T47D (cell line): ENCODE data around the gene RRP36.
A peak's percentile ranks its signal among the peaks of the same experiment; 100 is the strongest.
"Not testable (repeated sequence)": the region's sequence is repeated elsewhere in the genome, so short reads cannot be mapped to it uniquely, and the experiment has no call there.

Experiments used
- DNase-seq, 2 experiments: peaks; one replicate each; pipeline versions ENCODE4 v3.0.0 to v3.0.0-alpha.2; 2011 to 2012; ENCODE audit warnings: low read depth in 1 of 2, low spot score in 1 of 2
- JUND ChIP-seq: IDR thresholded peaks from 2 replicates; pipeline ENCODE4 v1.6.1; 2012; ENCODE audit warnings: low read depth
- in situ Hi-C: cut with HindIII; loops from 2 replicates; pipeline ENCODE4 v1.10.0; 2016; ENCODE audit warnings: low sequenced_read_pairs, low pct_unique_long_range_greater_than_20kb

RRP36 gene

DNA sequence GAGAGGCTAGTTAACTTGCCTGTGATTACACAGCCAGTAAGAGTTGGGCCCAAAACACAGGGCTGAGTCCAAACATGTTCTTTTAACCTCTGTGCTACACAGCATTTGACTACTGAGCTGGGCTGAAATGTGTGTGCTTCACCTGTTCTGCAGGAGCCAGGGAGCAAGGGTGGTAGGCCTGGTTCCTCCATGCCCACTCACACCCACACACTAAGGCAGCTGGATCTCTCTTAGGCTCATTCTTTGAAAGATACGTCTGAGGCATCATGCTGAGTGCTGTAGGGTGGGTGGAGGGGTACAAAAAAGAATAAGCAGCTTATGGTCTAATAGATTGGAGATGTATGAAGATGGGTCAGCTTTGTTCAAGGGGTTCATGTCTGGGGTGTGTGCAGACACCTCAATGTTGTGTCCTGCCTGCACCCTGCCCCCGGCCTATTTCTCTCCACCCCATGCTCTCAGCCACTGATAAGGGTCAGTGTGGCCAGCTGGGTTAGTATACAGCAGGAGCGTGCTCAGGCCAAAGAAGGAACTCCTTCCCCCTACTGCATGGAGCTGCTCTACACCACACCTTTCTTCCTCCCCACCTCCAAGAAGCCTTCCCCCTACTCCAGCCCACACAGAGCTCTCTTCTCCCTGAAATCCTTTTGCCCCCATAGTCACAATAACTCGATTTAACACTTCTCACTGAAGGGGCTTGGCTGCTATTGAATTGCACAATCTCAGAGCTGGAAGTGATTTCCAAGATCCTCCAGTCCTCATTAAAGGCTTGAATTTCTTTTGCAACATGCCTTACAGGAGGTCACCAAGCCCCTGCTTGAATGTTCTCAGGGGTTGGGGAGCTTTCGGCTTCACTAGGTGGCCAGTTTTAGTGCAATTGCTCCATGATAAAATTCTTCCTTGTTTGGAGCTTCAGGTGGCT is 33.6 kb upstream of the RRP36 start:
- in situ Hi-C loops: no loop called here
- no peak for TF ChIP-seq JUND
- no peak for DNase-seq

- DNase-seq: no peak
- no peak for TF ChIP-seq JUND
- in situ Hi-C loops: no loop called here
Observed at GRCh38 chr6:42988486-42989020, 32.9 kb upstream of the RRP36 start.

DNA sequence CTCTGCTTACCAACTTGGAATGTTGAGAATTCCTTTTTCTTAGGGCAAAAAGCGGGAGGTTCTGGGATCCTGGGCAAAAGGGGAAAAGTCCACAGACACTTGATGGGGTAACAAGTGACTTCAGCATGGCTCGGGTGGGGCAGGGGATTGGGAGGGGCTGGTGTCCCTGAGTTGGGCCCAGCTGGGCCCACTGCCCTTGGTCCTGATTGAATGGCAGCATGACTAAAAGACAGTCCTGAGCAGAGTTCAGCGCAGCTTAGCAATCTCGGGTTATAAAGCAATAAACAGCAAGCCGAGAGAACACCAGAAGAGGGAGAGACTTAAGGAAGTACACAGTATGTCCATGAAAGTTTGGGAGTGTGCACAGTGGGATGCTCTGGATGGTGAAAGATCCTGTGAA is 31.5 kb upstream of the RRP36 start:
- in situ Hi-C loops: no loop called here

GRCh38 chr6:42993445-42993844 is 28.0 kb upstream of the RRP36 start:
- no peak for DNase-seq
- in situ Hi-C loops: no loop called here
- no peak for TF ChIP-seq JUND

More for the DNA sequence above, 31.5 kb upstream of the RRP36 start:
- no peak for TF ChIP-seq JUND
- no peak for DNase-seq

DNA sequence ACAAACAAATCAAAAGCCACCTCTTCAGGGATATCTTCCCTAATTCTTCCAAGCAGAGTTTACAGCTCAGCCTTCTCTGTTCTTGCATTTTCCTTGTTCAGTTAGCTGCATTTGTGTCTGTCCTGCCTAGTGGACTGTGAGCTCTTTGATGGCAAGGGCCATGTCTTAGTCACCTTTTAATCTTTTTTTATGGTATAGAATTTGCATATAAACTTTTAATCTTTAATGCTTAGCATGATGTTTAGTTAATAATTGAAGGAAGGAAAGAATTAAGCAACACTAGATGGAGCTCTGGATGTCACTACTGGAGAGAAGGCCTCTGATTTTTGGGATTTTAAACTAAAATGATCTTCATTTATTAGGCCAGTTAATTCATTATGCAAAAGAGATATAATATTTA is 24.9 kb upstream of the RRP36 start:
- DNase-seq: no peak
- in situ Hi-C loops: no loop called here
- TF ChIP-seq JUND: no peak

DNA sequence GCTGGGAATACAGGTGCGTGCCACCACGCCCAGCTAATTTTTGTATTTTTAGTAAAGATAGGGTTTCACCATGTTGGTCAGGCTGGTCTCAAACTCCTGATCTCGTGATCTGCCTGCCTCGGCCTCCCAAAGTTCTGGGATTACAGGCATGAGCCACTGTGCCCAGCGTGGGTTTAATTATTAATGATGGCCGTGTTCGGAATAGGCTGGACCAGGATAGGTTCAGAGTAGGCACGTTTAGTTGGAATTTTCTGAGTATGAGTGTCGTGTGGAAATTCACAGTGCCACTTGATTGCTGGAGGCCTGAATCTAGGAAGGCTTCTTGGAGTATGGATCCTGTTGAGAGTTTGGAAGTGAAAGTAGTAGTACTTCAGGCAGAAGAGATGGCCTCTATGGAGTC is 23.2 kb upstream of the RRP36 start:
- DNase-seq, in situ Hi-C loops: not testable (repeated sequence)

DNA sequence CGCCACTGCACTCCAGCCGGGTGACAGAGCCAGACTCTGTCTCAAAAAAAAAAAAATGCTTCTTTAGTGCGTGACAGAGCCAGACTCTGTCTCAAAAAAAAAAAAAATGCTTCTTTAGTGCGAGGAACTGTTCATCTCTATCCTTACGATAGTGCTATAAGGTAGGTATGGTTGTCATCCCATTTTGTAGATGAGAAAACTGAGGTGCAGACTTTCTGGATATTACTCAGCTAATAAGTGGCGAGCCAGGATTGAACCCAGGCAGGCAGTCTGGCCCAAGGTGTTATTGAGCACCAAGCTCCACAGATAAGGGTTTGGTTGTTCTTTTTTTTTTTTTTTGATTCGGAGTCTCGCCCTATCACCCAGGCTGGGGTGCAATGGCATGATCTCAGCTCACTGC is 19.6 kb upstream of the RRP36 start:
- in situ Hi-C loops: no loop called here
- no peak for DNase-seq
- TF ChIP-seq JUND: no peak

GRCh38 chr6:43005844-43006243 is 15.6 kb upstream of the RRP36 start:
- in situ Hi-C loops: no loop called here
- TF ChIP-seq JUND: no peak
- DNase-seq: no peak

DNA sequence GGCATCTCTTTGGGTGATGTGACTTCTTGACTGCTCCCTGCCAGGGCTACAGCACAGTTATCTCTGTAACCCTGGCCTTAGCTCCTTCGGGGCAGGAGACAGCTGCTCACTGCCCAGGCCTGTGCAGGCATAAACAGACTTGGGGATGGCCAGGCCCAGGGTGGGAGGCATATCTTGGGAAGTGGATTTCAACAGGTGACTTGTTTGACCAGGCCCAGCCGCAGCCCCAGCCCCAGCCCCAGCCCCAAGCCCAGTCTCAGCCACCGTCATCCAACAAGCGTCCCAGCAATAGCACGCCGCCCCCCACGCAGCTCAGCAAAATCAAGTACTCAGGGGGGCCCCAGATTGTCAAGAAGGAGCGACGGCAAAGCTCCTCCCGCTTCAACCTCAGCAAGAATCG is 15.2 kb upstream of the RRP36 start:
- in situ Hi-C loops: no loop called here
- DNase-seq: no peak
- no peak for TF ChIP-seq JUND

GRCh38 chr6:43007126-43007525 is 14.3 kb upstream of the RRP36 start:
- no peak for DNase-seq
- TF ChIP-seq JUND: no peak
- in situ Hi-C loops: no loop called here

DNA sequence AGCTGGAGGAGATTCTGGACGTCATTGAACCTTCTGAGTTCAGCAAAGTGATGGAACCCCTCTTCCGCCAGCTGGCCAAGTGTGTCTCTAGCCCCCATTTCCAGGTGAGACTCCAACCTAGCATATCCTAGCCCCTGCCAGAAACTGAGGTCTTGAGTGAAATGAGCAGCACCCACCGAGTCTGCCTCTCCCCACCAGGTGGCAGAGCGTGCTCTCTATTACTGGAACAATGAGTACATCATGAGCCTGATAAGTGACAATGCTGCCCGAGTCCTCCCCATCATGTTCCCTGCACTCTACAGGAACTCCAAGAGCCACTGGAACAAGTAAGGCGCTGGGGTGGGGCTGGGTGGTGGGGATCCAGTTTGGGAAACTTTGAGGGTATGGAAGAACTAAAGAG is 12.3 kb upstream of the RRP36 start:
- DNase-seq: peak in 1 of 2 experiments; percentile 60
- TF ChIP-seq JUND: no peak
- in situ Hi-C loops: no loop called here

DNA sequence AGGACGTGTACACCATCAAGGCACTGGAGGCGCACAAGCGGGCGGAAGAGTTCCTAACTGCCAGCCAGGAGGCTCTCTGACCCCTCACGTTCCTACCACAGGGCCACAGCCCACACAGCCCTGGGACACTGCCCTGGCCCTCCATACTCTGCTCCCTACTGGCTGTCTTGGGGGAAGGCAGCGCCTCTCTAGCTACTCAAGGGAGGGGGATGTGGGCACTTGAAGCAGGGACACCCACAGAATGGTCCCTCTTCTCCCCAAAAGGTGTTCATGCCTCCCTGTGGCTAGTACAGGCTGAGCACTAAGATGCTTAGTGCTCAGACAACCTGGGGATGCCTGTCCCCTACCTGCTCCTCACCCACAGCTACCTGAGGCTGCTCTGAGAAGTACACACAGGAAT is 10.2 kb upstream of the RRP36 start:
- DNase-seq: no peak
- in situ Hi-C loops: no loop called here
- TF ChIP-seq JUND: no peak

- TF ChIP-seq JUND: no peak
- DNase-seq: no peak
- in situ Hi-C loops: no loop called here
Observed at GRCh38 chr6:43012364-43012763, 9.1 kb upstream of the RRP36 start.
